Adrenal gland (tissue), 12 donors: Measurements from ENCODE around the gene DTL. TPM values are rescaled to one million over a fixed set of nuclear protein-coding genes. Genes with fewer than 3 reads are reported as not detected.
A peak's percentile ranks its signal among the peaks of the same experiment; 100 is the strongest.

Experiments
- DNase-seq, 7 donors: peaks; one replicate each; pipeline ENCODE4 v3.0.0-alpha.2; 2019 to 2020
- H3K27ac ChIP-seq, 5 donors: fragments of 200-600 bp; sonication (generic) in 4 of 5; 1 replicate in 3 of 5; 2 replicates in 2 of 5; pipeline versions ENCODE4 v1.5.1 to v1.8.0; 2016 to 2020; ENCODE audit warnings: mild to moderate bottlenecking in 1 of 5
- H3K27me3 ChIP-seq: fragments of 200-600 bp; 2 replicates; pipeline ENCODE4 v1.8.0; 2021
- H3K36me3 ChIP-seq, 2 donors: fragments of 200-600 bp; replicated peaks in 1 of 2; 1 replicate in 1 of 2; 2 replicates in 1 of 2; pipeline versions ENCODE4 v1.5.1 to v1.8.0; 2018 to 2022
- H3K4me1 ChIP-seq, 2 donors: fragments of 200-600 bp; replicated peaks in 1 of 2; 1 replicate in 1 of 2; 2 replicates in 1 of 2; pipeline versions ENCODE4 v1.5.1 to v1.8.0; 2018 to 2021
- H3K4me3 ChIP-seq, 4 donors: fragments of 200-600 bp; sonication (generic) in 3 of 4; one replicate each; pipeline ENCODE4 v1.5.1; 2016 to 2018
- H3K9me3 ChIP-seq, 3 donors: fragments of 200-600 bp; sonication (generic) in 1 of 3; replicated peaks in 1 of 3; 1 replicate in 2 of 3; 2 replicates in 1 of 3; pipeline versions ENCODE4 v1.5.1 to v1.8.0; 2016 to 2021
- CTCF ChIP-seq, 6 experiments: fragments of 450-650 bp in 4 of 6; fragments of 200-600 bp in 2 of 6; sonication (generic) in 1 of 6; IDR thresholded peaks; 1 replicate in 5 of 6; 2 replicates in 1 of 6; pipeline versions ENCODE4 v1.5.1 to v1.8.0; 2016 to 2021; ENCODE audit warnings: antibody characterized with exemption in 6 of 6, mild to moderate bottlenecking in 2 of 6, moderate library complexity in 1 of 6
- POLR2A ChIP-seq, 2 donors: fragments of 450-650 bp; IDR thresholded peaks; one replicate each; pipeline ENCODE4 v1.6.1; 2017; ENCODE audit warnings: antibody characterized with exemption in 2 of 2, mild to moderate bottlenecking in 2 of 2, moderate library complexity in 1 of 2
- WGBS, 4 donors: extraction: QIAGEN DNeasy Blood & Tissue Kit in 2 of 4; methylation state at CpG; one replicate each; pipeline versions ENCODE4 v1.1.5 to v1.1.7; 2013 to 2017; 5-methylcytosine and 5-hydroxymethylcytosine counted together
- intact Hi-C, 2 donors: fragments of 100-400 bp; cut with DNase I; formaldehyde crosslinking; loops; one replicate each; pipeline versions ENCODE4 v1.14.1 to v1.15.0; 2022 to 2023
- polyA plus RNA-seq, 3 donors: library from polyadenylated mRNA; stranded (reverse); fragments of 200-250 nt in 2 of 3; fragments of 350-450 nt in 1 of 3; fragmentation: Illumina TruSeq in 1 of 3; extraction: RNeasy Lipid Tissue Mini Kit (QIAGEN cat#74804) in 1 of 3; gene quantifications; one replicate each; pipeline ENCODE4 v1.2.3, GENCODE V29; 2013 to 2014
- total RNA-seq, 9 donors: library from RNA; depleted of rRNA in 4 of 9; stranded (reverse); fragments of >200 nt in 4 of 9; fragments of 120-200 nt in 1 of 9; fragmentation: NEBNext Ultra II Directional in 1 of 9; extraction: Animal tissue kit (Norgen Biotek cat#: 25700) in 1 of 9; gene quantifications; one replicate each; pipeline versions ENCODE4 v1.1.0 to v1.2.4, GENCODE V29; 2013 to 2023
- donor health status: healthy with polysubstance abuse.
- donor health status: Bipolar disorder and iron deficiency.
- donor health status: DM: yes; HTN: yes; CAD: no.
- donor health status: DM: no; HTN: no; CAD: no.
- donor health status: DM: no; HTN: no; CAD: no.
- donor health status: DM: yes; HTN: yes; CAD: no.

Gene DTL
- total and polyA plus RNA-seq, 12 donors = 0.06 to 11.4 (median 0.66) TPM

GRCh38 chr1:212132025-212132424 lies 96.5 kb downstream of the DTL start:
- Histone ChIP-seq H3K4me3 (no peak overlapping the region), H3K36me3 (no peaks in the 10 kb centered on the region)

DNA sequence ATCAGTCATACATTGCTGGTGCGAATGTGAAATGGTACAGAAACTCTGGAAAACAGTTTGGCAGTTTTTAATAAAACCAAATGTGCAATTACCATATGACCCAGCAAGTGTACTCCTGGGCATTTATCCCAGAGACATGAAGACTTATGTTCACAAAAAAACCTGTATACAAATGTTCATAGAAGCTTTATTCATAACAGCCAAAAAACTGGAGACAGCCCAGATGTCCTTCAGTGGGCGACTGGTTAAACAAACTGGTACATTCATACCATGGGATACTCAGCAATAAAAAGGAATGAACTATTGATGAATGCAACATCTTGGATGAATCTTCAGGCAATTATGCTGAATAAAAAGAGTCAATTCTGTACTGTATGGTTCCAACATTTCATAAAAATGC lies 97.8 kb downstream of the DTL start:
- Histone ChIP-seq H3K4me3 (no peak overlapping the region), H3K36me3 (no peaks in the 10 kb centered on the region), H3K27me3 (no peaks in the 10 kb centered on the region), H3K9me3 (no peaks in the 10 kb centered on the region), H3K4me1 (no peaks in the 10 kb centered on the region), H3K27ac (no peak overlapping the region)
- TF ChIP-seq POLR2A (IDR thresholded peaks at IDR 0.05) (no peak), CTCF (IDR thresholded peaks at IDR 0.05) (no peak)
- intact Hi-C loops = no loop called here
- WGBS, 4 donors = 77 to 88% (median 85%) methylated on average over 2 of the region's 2 CpGs
- DNase-seq = no peak

More at GRCh38 chr1:212132025-212132424, 96.5 kb downstream of the DTL start:
- intact Hi-C loops = no loop called here
- no peak overlapping the region for H3K27ac ChIP-seq
- no peak for TF ChIP-seq POLR2A (IDR thresholded peaks at IDR 0.05)
- no peak for TF ChIP-seq CTCF (IDR thresholded peaks at IDR 0.05)
- DNase-seq = peak in 1 of 7 donors; percentile 5
- H3K9me3 ChIP-seq = no peaks in the 10 kb centered on the region
- no peaks in the 10 kb centered on the region for H3K27me3 ChIP-seq
- H3K4me1 ChIP-seq = no peaks in the 10 kb centered on the region
- WGBS, 4 donors = 67 to 100% (median 68%) methylated on average over 1 of the region's 1 CpG; no CpG with 5 or more reads in 1 of the 4 donors

- intact Hi-C loops = no loop called here
- Histone ChIP-seq H3K4me3 (no peak overlapping the region), H3K27ac (no peak overlapping the region), H3K36me3 (no peaks in the 10 kb centered on the region), H3K27me3 (no peaks in the 10 kb centered on the region), H3K4me1 (no peaks in the 10 kb centered on the region), H3K9me3 (no peaks in the 10 kb centered on the region)
- no peak for DNase-seq
- WGBS, 4 donors = 89 to 100% (median 97%) methylated on average over 2 of the region's 2 CpGs
- TF ChIP-seq POLR2A (IDR thresholded peaks at IDR 0.05) = no peak
- TF ChIP-seq CTCF (IDR thresholded peaks at IDR 0.05) = no peak
These were observed 99.6 kb downstream of the DTL start for GRCh38 chr1:212135166-212135565.

DNA sequence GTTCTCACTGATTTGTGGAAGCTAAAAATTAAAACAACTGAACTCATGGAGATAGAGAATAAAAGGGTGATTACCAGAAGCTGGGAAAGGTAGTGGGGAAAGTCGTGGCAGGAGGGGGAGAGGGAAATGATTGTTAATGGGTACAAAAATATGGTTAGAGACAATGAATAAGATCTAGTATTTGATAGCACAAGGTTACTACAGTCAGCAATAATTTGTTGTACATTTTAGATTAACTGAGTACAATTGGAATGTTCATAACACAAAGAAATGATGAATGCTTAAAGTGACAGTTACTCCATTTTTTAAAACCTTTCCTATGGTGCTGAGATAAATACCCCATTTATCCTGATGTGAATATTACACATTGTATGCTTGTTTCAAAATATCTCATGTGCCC lies 102.3 kb downstream of the DTL start:
- Histone ChIP-seq H3K27ac (no peak overlapping the region), H3K4me1 (no peaks in the 10 kb centered on the region), H3K4me3 (no peak overlapping the region), H3K27me3 (no peaks in the 10 kb centered on the region), H3K9me3 (no peaks in the 10 kb centered on the region), H3K36me3 (no peaks in the 10 kb centered on the region)
- no peak for DNase-seq
- intact Hi-C loops = no loop called here
- 69 to 86% (median 78%) methylated on average over 1 of the region's 1 CpG for WGBS, 4 donors
- TF ChIP-seq CTCF (IDR thresholded peaks at IDR 0.05) = no peak
- no peak for TF ChIP-seq POLR2A (IDR thresholded peaks at IDR 0.05)
